Tibial nerve (tissue), 4 donors: ENCODE data around the gene RELL1.

ENCODE experiments used
- EP300 ChIP-seq, 2 donors: sonication (generic); formaldehyde crosslinking; IDR thresholded peaks; one replicate each; pipeline ENCODE4 v1.6.1; 2017; ENCODE audit warnings: antibody characterized with exemption in 2 of 2, mild to moderate bottlenecking in 1 of 2
- POLR2A ChIP-seq, 2 donors: fragments of 450-650 bp; IDR thresholded peaks; one replicate each; pipeline ENCODE4 v1.6.1; 2017; ENCODE audit warnings: antibody characterized with exemption in 2 of 2, mild to moderate bottlenecking in 2 of 2, moderate library complexity in 2 of 2
- TF ChIP-seq, protein P1 (sequence below), 5 experiments: fragments of 200-600 bp in 3 of 5; fragments of 450-650 bp in 2 of 5; sonication (generic) in 3 of 5; IDR thresholded peaks; one replicate each; pipeline ENCODE4 v1.5.1; 2016 to 2019; ENCODE audit warnings: antibody characterized with exemption in 5 of 5, mild to moderate bottlenecking in 3 of 5, moderate library complexity in 2 of 5

DNA sequence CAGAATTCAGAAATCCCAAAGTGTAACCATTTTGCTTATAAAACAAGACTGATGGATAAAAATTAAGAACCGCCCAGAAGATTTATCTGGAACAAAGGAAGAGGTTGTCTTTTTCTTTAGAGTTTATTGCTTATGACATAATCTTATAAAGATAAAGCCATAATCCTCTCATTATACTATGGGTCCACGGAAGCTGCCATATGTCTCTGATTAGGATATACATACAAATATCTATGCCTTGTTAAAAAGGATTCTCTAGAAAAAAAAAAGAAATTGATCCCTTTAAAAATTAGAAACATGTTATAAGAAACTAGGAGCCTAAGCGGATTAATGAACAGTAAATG is 70.5 kb downstream of the RELL1 start:
- TF ChIP-seq POLR2A (IDR thresholded peaks at IDR 0.05) = no peak
- TF ChIP-seq, protein P1, sequence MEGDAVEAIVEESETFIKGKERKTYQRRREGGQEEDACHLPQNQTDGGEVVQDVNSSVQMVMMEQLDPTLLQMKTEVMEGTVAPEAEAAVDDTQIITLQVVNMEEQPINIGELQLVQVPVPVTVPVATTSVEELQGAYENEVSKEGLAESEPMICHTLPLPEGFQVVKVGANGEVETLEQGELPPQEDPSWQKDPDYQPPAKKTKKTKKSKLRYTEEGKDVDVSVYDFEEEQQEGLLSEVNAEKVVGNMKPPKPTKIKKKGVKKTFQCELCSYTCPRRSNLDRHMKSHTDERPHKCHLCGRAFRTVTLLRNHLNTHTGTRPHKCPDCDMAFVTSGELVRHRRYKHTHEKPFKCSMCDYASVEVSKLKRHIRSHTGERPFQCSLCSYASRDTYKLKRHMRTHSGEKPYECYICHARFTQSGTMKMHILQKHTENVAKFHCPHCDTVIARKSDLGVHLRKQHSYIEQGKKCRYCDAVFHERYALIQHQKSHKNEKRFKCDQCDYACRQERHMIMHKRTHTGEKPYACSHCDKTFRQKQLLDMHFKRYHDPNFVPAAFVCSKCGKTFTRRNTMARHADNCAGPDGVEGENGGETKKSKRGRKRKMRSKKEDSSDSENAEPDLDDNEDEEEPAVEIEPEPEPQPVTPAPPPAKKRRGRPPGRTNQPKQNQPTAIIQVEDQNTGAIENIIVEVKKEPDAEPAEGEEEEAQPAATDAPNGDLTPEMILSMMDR (IDR thresholded peaks at IDR 0.05) = no peak
- no peak for TF ChIP-seq EP300 (IDR thresholded peaks at IDR 0.05)
